Activated CD4-positive, alpha-beta T cell treated with anti-CD3 and anti-CD28 coated beads, Interleukin-2, amount 50 U/mL, for 1 hour (primary cell): ENCODE data around the gene ZNF570.

Experiments
- DNase-seq: peaks from one replicate; pipeline ENCODE4 v3.0.0-alpha.2; 2020

ZNF570 gene

DNA sequence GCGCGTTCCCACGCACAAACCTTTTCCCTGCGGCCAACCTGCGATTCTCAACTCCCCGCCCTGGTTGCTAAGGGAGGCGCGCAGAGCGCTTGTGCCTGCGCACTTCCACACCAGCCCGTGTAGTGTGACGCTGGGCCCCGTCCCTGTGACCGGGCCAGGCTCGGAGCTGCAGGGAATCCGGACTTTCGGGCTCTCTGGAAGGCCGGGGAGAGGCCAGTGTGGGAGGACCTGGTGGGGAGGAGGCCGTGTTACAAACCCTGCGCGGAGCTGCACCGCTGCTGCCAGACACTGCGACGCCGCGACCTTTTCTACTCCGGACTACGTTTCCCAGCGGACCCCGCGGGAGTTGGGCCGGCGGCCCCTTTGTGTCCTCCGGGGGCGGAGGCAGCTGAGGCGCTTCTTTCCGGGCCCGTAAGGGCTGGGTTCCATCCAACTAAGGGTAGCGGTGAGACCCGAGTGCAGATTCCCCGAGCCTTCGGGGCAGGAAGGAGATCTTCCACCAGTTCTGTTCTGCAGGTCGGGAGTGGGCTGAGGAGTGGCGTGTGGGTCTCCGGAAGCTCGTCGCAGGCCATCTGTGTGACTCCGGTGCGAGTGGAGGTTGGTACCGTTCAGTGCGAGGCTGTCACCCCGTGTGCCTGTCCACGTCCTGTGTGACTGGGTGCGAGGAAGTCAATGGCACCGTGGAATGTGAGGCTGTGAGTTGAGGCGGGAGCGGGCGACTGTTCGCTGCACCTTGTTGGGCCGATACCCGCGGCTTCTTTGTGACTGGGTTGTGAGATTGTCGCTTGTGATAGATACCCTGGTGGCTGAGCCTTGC, at the start of gene ZNF570:
Gene ZNF570, plus strand, starts transcription at position 396 of the 817 bp plus-strand sequence. CDS start 999 bp downstream, outside the sequence.
- peak; percentile 86 for DNase-seq

DNA sequence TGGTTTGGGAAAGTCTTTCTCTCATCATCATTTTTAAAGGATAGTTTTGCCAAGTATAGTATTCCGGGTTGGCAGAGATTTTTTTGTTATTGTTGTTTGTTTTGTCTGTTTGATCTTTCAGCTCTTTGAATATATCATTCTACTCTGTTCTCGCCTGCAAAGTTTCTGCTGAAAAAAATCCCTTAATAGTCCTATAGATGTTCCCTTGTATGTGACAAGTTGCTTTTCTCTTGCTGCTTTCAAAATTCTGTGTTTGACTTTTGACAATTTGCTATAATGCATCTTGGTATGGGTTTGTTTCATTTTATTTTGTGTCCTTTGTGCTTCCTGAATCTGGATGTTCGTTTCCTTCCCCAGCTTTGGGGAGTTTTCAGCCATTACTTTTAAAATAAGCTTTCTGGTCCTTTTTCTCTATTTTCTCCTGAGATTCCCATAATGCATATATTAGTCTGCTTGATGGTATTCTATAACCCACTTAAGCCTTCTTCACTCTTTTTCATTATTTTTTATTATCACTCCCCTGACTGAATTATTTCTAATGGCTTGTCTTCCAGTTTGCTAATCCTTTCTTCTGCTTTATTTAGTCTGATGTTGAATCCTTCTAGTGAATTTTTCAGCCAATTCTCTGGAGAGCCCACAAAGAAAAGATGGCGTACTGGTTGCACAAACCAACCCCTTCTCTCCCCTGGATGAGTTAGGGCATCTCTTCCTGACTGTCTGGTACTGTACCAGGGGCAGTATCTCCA, 16.5 kb upstream of the ZNF570 start:
- no peak for DNase-seq

- no peak for DNase-seq
Observed at GRCh38 chr19:37466277-37466797, 2.8 kb upstream of the ZNF570 start.

GRCh38 chr19:37466798-37467607, 2.2 kb upstream of the ZNF570 start, which contains the start of gene ZNF569:
Gene ZNF569 (minus strand): TSS chr19:37467444. CDS start chr19:37444921, 22,523 bp downstream.
- peak; percentile 87 for DNase-seq

GRCh38 chr19:37467608-37468090, 1.5 kb upstream of the ZNF570 start:
- no peak for DNase-seq

DNA sequence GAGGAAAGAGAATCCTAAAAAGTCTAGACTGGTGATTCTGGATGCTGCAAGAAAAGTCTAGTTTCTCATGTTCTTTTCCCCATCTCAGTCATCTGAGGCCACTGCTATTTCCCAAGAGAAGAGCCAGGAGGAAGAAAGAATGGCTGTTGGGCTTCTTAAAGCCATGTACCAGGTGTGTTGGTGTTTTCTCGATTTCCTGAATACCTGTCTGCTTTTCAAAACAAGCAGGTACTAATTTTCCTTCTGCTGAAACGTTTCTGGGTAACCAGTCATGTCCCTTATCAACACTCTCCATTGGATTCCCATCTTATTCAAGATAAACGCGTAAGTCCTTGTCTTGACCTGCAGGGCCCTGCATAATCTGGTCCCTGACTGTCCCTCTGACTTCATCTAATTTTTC, 1.1 kb downstream of the ZNF570 start:
- DNase-seq = no peak

GRCh38 chr19:37472165-37472564, 3.0 kb downstream of the ZNF570 start:
- DNase-seq = no peak

DNA sequence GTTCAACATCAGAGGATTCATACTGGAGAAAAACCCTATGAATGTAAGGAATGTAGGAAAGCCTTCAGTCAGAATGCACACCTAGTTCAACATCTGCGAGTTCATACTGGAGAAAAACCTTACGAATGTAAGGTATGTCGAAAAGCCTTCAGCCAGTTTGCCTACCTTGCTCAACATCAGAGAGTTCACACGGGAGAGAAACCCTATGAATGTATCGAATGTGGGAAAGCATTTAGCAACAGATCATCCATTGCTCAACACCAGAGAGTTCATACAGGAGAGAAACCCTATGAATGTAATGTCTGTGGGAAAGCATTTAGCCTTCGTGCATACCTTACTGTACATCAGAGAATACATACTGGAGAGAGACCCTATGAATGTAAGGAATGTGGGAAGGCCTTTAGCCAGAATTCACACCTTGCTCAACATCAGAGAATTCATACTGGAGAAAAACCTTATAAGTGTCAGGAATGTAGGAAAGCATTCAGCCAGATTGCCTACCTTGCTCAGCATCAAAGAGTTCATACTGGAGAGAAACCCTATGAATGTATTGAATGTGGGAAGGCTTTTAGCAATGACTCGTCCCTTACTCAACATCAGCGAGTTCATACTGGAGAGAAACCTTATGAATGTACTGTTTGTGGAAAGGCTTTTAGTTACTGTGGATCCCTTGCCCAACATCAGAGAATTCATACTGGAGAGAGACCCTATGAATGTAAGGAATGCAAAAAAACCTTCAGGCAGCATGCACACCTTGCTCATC, 15.4 kb downstream of the ZNF570 start:
- DNase-seq = no peak

DNA sequence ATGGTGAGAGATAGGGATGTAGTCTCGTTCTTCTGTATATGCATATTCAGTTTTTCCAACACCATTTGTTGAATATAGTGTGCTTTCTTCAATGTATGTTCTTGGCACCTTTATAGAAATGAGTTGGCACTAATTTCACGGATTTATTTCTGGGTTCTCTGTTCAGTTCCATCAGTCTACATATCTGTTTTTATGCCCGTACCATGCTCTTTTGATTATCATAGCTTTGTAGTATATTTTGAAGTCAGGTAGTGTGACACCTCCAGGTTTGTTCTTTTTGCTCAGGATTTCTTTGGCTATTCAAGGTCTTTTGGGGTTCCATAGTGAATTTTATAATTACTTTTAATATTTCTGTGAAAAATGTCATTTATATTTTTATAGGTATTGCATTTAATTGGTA, 23.1 kb downstream of the ZNF570 start:
- DNase-seq = no peak

GRCh38 chr19:37505958-37506386, 36.8 kb downstream of the ZNF570 start:
- DNase-seq = no peak

DNA sequence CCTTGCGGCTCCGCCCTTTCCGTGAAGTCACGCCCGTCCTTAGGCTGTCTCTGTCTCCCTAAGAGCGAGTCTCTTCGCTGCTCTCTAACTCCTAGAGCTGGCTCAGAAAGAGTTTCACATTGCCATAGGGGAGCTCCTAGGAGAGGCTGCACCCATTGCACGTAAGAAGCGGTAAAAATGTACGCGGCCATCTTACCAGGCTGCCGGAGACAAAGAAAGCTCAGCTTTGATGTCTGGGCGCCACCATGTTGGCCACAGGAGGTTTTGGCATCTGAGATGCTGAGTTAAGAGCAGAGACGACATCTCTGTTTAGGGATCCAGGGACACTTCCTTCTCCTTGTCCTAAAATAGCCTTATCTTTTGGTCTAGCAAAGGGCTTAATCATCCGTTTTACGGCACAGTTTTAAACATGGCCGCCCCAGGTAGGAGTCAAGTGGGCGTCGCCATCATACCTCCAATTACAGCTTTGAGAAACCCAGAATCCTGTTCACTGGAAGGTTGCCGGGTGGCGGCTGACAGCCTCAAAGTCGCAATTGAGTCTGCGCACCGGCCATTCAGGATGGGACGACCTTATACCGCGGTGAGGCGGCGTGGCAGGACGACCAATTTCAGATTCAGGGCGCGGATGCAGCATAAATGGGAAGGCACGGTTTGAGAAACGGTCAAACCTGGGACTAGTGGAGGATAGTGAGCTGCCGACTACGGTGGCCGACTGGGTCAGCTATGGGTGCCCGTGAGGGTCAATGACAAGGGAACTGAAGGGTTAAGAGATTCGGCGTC, 37.4 kb downstream of the ZNF570 start, which contains the start of gene ZNF793:
Gene ZNF793, plus strand, starts transcription at position 553 of the 780 bp plus-strand sequence. CDS start 16,501 bp downstream, outside the sequence.
- peak; percentile 77 for DNase-seq

DNA sequence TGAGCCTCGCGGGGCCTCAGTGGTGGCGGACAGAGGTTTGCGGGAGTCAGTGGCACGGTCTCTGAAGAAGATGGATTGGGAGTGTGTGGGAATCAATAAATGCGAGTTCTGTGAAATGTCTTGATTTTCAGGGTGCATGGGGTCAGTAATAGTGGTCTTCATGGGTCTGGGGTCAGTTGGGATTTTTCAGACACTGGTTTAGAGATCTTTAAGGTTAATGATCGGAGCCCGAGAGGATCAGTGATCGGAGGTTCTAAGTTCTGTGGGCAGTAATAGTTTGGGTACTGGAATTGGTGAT, 38.0 kb downstream of the ZNF570 start:
- DNase-seq = no peak

DNA sequence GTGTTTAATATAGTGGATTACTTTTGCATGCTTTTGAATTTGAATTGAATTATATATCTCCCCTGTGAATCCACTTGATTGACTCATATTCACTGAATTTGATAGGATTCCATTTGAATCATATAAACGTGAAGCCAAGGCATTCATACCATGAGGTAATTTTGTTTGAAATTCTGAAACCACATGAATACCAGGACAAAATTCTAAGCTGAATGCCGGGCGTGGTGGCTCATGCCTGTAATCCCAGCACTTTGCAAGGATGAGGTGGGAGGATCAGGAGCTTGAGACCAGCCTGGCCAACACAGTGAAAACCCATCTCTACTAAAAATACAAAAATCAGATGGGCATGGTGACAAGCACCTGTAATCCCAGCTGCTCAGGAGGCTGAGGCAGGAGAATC, 42.0 kb downstream of the ZNF570 start:
- no peak for DNase-seq

GRCh38 chr19:37511821-37512220, 42.7 kb downstream of the ZNF570 start:
- no peak for DNase-seq

GRCh38 chr19:37513397-37513796, 44.2 kb downstream of the ZNF570 start:
- no peak for DNase-seq

DNA sequence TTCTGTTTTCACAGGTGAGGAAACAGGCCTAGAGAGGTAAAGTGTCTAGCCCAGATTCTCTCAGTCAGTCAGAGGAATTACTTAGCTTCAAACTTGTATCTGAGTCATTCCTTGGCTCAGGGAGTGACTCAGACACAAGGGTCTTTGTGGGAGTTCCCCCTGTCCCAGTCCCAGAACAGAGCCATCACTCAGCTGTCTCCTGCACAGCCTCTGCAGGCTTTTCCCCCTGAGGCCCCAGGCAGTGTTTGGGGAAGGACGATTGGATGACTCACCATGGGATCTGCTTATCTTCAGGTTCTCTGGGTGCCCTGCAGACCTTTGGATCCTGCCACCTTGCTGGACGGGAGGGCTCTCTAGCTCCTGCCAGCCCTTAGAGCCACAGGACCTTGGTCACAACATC, 50.7 kb downstream of the ZNF570 start:
- DNase-seq = no peak

- no peak for DNase-seq
Observed at GRCh38 chr19:37537391-37537947, 68.3 kb downstream of the ZNF570 start.
